Tibial nerve (tissue), 4 donors: ENCODE data around the gene C3orf80.

Experiments used
- CTCF ChIP-seq, 5 experiments: fragments of 200-600 bp in 3 of 5; fragments of 450-650 bp in 2 of 5; sonication (generic) in 3 of 5; IDR thresholded peaks; one replicate each; pipeline ENCODE4 v1.5.1; 2016 to 2019; ENCODE audit warnings: antibody characterized with exemption in 5 of 5, mild to moderate bottlenecking in 3 of 5, moderate library complexity in 2 of 5
- EP300 ChIP-seq, 2 donors: sonication (generic); formaldehyde crosslinking; IDR thresholded peaks; one replicate each; pipeline ENCODE4 v1.6.1; 2017; ENCODE audit warnings: antibody characterized with exemption in 2 of 2, mild to moderate bottlenecking in 1 of 2
- POLR2A ChIP-seq, 2 donors: fragments of 450-650 bp; IDR thresholded peaks; one replicate each; pipeline ENCODE4 v1.6.1; 2017; ENCODE audit warnings: antibody characterized with exemption in 2 of 2, mild to moderate bottlenecking in 2 of 2, moderate library complexity in 2 of 2

GRCh38 chr3:160192310-160193029 is 32.8 kb upstream of the C3orf80 start:
- TF ChIP-seq CTCF (IDR thresholded peaks at IDR 0.05) (no peak), POLR2A (IDR thresholded peaks at IDR 0.05) (no peak), EP300 (IDR thresholded peaks at IDR 0.05) (no peak)
